ENCODE data around the gene MARK2. TPM values are rescaled to one million over a fixed set of nuclear protein-coding genes. Genes with fewer than 3 reads are reported as not detected.

Gene MARK2
- polyA plus RNA-seq, 3 donors, result 32.4 to 55.7 (median 33.3) TPM

GRCh38 chr11:63843041-63843440 lies 4.1 kb downstream of the MARK2 start:
- intact Hi-C loops (cut with micrococcal nuclease), result no loop called here
- Histone ChIP-seq H3K4me2 (replicated peaks; ENCODE audit: extremely low read depth, low read length, poor library complexity, severe bottlenecking) (no peak overlapping the region), H3K27ac (ENCODE audit: low read depth in 1 of 2, low read length in 2 of 2) (peak overlapping the region in 1 of 2 donors; percentile 67), H3K4me1 (ENCODE audit: control insufficient read depth in 1 of 2, insufficient read depth in 2 of 2, low read length in 2 of 2) (peaks cover 59 to 70% of the 10 kb centered on the region in 2 donors), H3K9me3 (replicated peaks in 1 of 2; ENCODE audit: control insufficient read depth in 1 of 2, insufficient read depth in 1 of 2, low read length in 2 of 2) (no peaks in the 10 kb centered on the region), H3K4me3 (replicated peaks in 1 of 3; ENCODE audit: low read depth in 2 of 3, low read length in 3 of 3) (no peak overlapping the region), H4K20me1 (ENCODE audit: insufficient read depth, low read length) (peaks cover 92% of the 10 kb centered on the region), H3K36me3 (replicated peaks in 1 of 2; ENCODE audit: control insufficient read depth in 1 of 2, insufficient read depth in 2 of 2, low read length in 2 of 2) (peaks cover 15 to 42% of the 10 kb centered on the region in 2 donors), H2AFZ (ENCODE audit: insufficient read depth, low read depth, low read length, poor library complexity, severe bottlenecking) (no peak overlapping the region), H3K27me3 (ENCODE audit: control insufficient read depth in 2 of 2, insufficient read depth in 2 of 2, low read length in 2 of 2) (no peaks in the 10 kb centered on the region), H3K9ac (ENCODE audit: insufficient read depth, low read length, poor library complexity, severe bottlenecking) (no peak overlapping the region), H3K79me2 (ENCODE audit: insufficient read depth, low read length) (peaks cover 92% of the 10 kb centered on the region)
- no peak for DNase-seq
- H3K36me3 Mint-ChIP-seq, result peaks cover 40 to 59% of the 10 kb centered on the region in 2 donors
- peaks cover 0 to 2% (median 0%) of the 10 kb centered on the region in 7 donors for H3K9me3 Mint-ChIP-seq
- peaks cover 0 to 2% (median 0%) of the 10 kb centered on the region in 3 donors for H3K27me3 Mint-ChIP-seq (ENCODE audit: low read depth in 3 of 3)
- H3K27ac Mint-ChIP-seq, result peak overlapping the region in 6 of 7 donors; percentile 16 to 81 (median 66)
- no peak for TF ChIP-seq CTCF (IDR thresholded peaks at IDR 0.05)
- WGBS (ENCODE audit: insufficient coverage), result 50% methylated on average over 1 of the region's 1 CpG
- H3K4me1 Mint-ChIP-seq, result peaks cover 78% of the 10 kb centered on the region
- no peak overlapping the region for H3K4me3 Mint-ChIP-seq

- H3K4me3 ChIP-seq (replicated peaks in 1 of 3; ENCODE audit: low read depth in 2 of 3, low read length in 3 of 3), result peak overlapping the region in 1 of 3 experiments; percentile 38
- peaks cover 55 to 65% of the 10 kb centered on the region in 2 donors for H3K4me1 ChIP-seq (ENCODE audit: control insufficient read depth in 1 of 2, insufficient read depth in 2 of 2, low read length in 2 of 2)
- H3K4me2 ChIP-seq (replicated peaks; ENCODE audit: extremely low read depth, low read length, poor library complexity, severe bottlenecking), result peak overlapping the region; percentile 47
- H3K9ac ChIP-seq (ENCODE audit: insufficient read depth, low read length, poor library complexity, severe bottlenecking), result peak overlapping the region; percentile 15
- intact Hi-C loops (cut with micrococcal nuclease), result no loop called here
- peaks cover 17 to 54% of the 10 kb centered on the region in 2 donors for H3K36me3 ChIP-seq (replicated peaks in 1 of 2; ENCODE audit: control insufficient read depth in 1 of 2, insufficient read depth in 2 of 2, low read length in 2 of 2)
- H3K27me3 ChIP-seq (ENCODE audit: control insufficient read depth in 2 of 2, insufficient read depth in 2 of 2, low read length in 2 of 2), result no peaks in the 10 kb centered on the region
- peaks cover 99% of the 10 kb centered on the region for H4K20me1 ChIP-seq (ENCODE audit: insufficient read depth, low read length)
- no peak for TF ChIP-seq CTCF (IDR thresholded peaks at IDR 0.05)
- Mint-ChIP-seq H3K9me3 (no peaks in the 10 kb centered on the region), H3K27me3 (ENCODE audit: low read depth in 3 of 3) (no peaks in the 10 kb centered on the region), H3K27ac (peak overlapping the region; percentile 74 to 96 (median 86)), H3K4me1 (peaks cover 84% of the 10 kb centered on the region), H3K36me3 (peaks cover 49 to 75% of the 10 kb centered on the region in 2 donors), H3K4me3 (peak overlapping the region in 1 of 2 donors; percentile 39)
- DNase-seq, result no peak
- WGBS (ENCODE audit: insufficient coverage), result no CpG with 5 or more reads among the region's 4 CpGs
- H2AFZ ChIP-seq (ENCODE audit: insufficient read depth, low read depth, low read length, poor library complexity, severe bottlenecking), result no peak overlapping the region
- H3K27ac ChIP-seq (ENCODE audit: low read depth in 1 of 2, low read length in 2 of 2), result peak overlapping the region; percentile 32 to 83
- no peaks in the 10 kb centered on the region for H3K9me3 ChIP-seq (replicated peaks in 1 of 2; ENCODE audit: control insufficient read depth in 1 of 2, insufficient read depth in 1 of 2, low read length in 2 of 2)
- peaks cover 100% of the 10 kb centered on the region for H3K79me2 ChIP-seq (ENCODE audit: insufficient read depth, low read length)
Observed at GRCh38 chr11:63844836-63845235, 5.9 kb downstream of the MARK2 start.

Measured in CD14-positive monocyte (primary cell).